ENCODE measurements around the gene OMP. TPM values are rescaled to one million over a fixed set of nuclear protein-coding genes. Genes with fewer than 3 reads are reported as not detected.

OMP gene
- total RNA-seq, 1 experiment from 2014 or later: not detected

- no peak for ATAC-seq
- no peaks in the 10 kb centered on the region for H3K9me3 Mint-ChIP-seq
- H3K27me3 Mint-ChIP-seq (ENCODE audit: low read depth): no peaks in the 10 kb centered on the region
- H3K27ac Mint-ChIP-seq: no peak overlapping the region
- TF ChIP-seq NR2C2 (CRISPR knock-in tag; IDR thresholded peaks at IDR 0.05) (no peak), ATF6 (CRISPR knock-in tag; IDR thresholded peaks at IDR 0.05) (no peak), FOXP1 (CRISPR knock-in tag; IDR thresholded peaks at IDR 0.05; ENCODE audit: borderline replicate concordance) (no peak), FOXJ3 (CRISPR knock-in tag; IDR thresholded peaks at IDR 0.05; ENCODE audit: borderline replicate concordance) (no peak), ZNF138 (CRISPR knock-in tag; conservative IDR thresholded peaks at IDR 0.05) (no peak), KAT7 (CRISPR knock-in tag; IDR thresholded peaks at IDR 0.05; ENCODE audit: borderline replicate concordance) (no peak), ZNF121 (CRISPR knock-in tag; IDR thresholded peaks at IDR 0.05) (no peak), JAZF1 (CRISPR knock-in tag; IDR thresholded peaks at IDR 0.05) (no peak), ZNF263 (CRISPR knock-in tag; IDR thresholded peaks at IDR 0.05; ENCODE audit: low read depth) (no peak), CREM (CRISPR knock-in tag; IDR thresholded peaks at IDR 0.05) (no peak), JUN (CRISPR knock-in tag; IDR thresholded peaks at IDR 0.05) (no peak), MAX (CRISPR knock-in tag; IDR thresholded peaks at IDR 0.05) (no peak), EMX1 (CRISPR knock-in tag; IDR thresholded peaks at IDR 0.05) (no peak), ELF4 (CRISPR knock-in tag; IDR thresholded peaks at IDR 0.05; ENCODE audit: low read depth) (no peak)
- TF ChIP-seq, protein P1, sequence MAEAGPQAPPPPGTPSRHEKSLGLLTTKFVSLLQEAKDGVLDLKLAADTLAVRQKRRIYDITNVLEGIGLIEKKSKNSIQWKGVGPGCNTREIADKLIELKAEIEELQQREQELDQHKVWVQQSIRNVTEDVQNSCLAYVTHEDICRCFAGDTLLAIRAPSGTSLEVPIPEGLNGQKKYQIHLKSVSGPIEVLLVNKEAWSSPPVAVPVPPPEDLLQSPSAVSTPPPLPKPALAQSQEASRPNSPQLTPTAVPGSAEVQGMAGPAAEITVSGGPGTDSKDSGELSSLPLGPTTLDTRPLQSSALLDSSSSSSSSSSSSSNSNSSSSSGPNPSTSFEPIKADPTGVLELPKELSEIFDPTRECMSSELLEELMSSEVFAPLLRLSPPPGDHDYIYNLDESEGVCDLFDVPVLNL (CRISPR knock-in tag; IDR thresholded peaks at IDR 0.05; ENCODE audit: borderline replicate concordance, low read depth): no peak
- TF ChIP-seq, protein P2, sequence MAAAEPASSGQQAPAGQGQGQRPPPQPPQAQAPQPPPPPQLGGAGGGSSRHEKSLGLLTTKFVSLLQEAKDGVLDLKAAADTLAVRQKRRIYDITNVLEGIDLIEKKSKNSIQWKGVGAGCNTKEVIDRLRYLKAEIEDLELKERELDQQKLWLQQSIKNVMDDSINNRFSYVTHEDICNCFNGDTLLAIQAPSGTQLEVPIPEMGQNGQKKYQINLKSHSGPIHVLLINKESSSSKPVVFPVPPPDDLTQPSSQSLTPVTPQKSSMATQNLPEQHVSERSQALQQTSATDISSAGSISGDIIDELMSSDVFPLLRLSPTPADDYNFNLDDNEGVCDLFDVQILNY (CRISPR knock-in tag; IDR thresholded peaks at IDR 0.05): no peak
- TF ChIP-seq, protein P3, sequence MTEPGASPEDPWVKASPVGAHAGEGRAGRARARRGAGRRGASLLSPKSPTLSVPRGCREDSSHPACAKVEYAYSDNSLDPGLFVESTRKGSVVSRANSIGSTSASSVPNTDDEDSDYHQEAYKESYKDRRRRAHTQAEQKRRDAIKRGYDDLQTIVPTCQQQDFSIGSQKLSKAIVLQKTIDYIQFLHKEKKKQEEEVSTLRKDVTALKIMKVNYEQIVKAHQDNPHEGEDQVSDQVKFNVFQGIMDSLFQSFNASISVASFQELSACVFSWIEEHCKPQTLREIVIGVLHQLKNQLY (CRISPR knock-in tag; IDR thresholded peaks at IDR 0.05): no peak
- TF ChIP-seq, protein P4, sequence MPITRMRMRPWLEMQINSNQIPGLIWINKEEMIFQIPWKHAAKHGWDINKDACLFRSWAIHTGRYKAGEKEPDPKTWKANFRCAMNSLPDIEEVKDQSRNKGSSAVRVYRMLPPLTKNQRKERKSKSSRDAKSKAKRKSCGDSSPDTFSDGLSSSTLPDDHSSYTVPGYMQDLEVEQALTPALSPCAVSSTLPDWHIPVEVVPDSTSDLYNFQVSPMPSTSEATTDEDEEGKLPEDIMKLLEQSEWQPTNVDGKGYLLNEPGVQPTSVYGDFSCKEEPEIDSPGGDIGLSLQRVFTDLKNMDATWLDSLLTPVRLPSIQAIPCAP (CRISPR knock-in tag; IDR thresholded peaks at IDR 0.05): no peak
- DNase-seq (ENCODE audit: low spot score): no peak
- ChIA-PET POLR2A (no interaction called here), CTCF (no interaction called here)
- H3K4me1 Mint-ChIP-seq: peaks cover 21% of the 10 kb centered on the region
- H3K36me3 Mint-ChIP-seq: peaks cover 3% of the 10 kb centered on the region; the same call in 1 of the 2 replicates
- no peak overlapping the region for H3K4me3 Mint-ChIP-seq
Observed at GRCh38 chr11:77125191-77125590, 22.6 kb downstream of the OMP start.

DNA sequence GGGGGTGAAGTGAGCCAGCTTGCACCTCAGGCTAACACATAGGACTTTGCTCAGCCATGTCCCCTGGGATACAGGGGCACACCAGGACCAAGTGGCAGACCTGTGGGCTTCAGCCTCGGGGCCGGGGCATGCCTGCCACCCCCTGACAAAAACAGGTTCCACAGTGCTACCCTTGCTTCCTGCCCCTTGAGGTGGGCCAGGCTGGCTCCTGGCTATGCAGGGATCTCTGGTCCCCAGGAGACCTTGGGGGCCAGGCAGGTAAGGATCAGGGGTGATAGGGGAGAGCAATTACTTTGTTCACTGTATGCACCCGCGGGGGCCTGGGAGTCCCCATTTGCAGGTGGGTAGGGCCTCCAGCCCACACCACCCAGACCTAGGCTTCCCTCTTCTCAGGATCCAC, 23.1 kb downstream of the OMP start:
- H3K4me3 Mint-ChIP-seq: no peak overlapping the region
- DNase-seq (ENCODE audit: low spot score): no peak
- H3K27me3 Mint-ChIP-seq (ENCODE audit: low read depth): no peaks in the 10 kb centered on the region
- no peak overlapping the region for H3K27ac Mint-ChIP-seq
- ChIA-PET POLR2A (no interaction called here), CTCF (interaction anchor here (2.5 to 6.7 kb wide), 4 partner anchors 12 to 78 kb away, joined by 12 to 121 read pairs (median 65); no protein-coding TSS in a partner anchor)
- H3K9me3 Mint-ChIP-seq: no peaks in the 10 kb centered on the region
- peaks cover 2% of the 10 kb centered on the region; the same call in 1 of the 2 replicates for H3K36me3 Mint-ChIP-seq
- no peak for ATAC-seq
- H3K4me1 Mint-ChIP-seq: peaks cover 21% of the 10 kb centered on the region
- TF ChIP-seq JUN (CRISPR knock-in tag; IDR thresholded peaks at IDR 0.05) (no peak), RELA (CRISPR knock-in tag; IDR thresholded peaks at IDR 0.05; ENCODE audit: borderline replicate concordance) (no peak), ZNF317 (CRISPR knock-in tag; IDR thresholded peaks at IDR 0.05; ENCODE audit: borderline replicate concordance, low read depth) (no peak), CBFB (CRISPR knock-in tag; IDR thresholded peaks at IDR 0.05; ENCODE audit: low read depth) (no peak), FOXJ3 (CRISPR knock-in tag; IDR thresholded peaks at IDR 0.05; ENCODE audit: borderline replicate concordance) (no peak), ESRRA (CRISPR knock-in tag; IDR thresholded peaks at IDR 0.05; ENCODE audit: borderline replicate concordance) (no peak), PRRX2 (CRISPR knock-in tag; IDR thresholded peaks at IDR 0.05) (no peak), EMX1 (CRISPR knock-in tag; IDR thresholded peaks at IDR 0.05) (no peak), OVOL2 (CRISPR knock-in tag; IDR thresholded peaks at IDR 0.05; ENCODE audit: borderline replicate concordance) (no peak), ZNF121 (CRISPR knock-in tag; IDR thresholded peaks at IDR 0.05) (no peak), JAZF1 (CRISPR knock-in tag; IDR thresholded peaks at IDR 0.05) (no peak), ZNF263 (CRISPR knock-in tag; IDR thresholded peaks at IDR 0.05; ENCODE audit: low read depth) (no peak), SOX15 (CRISPR knock-in tag; IDR thresholded peaks at IDR 0.05) (no peak)
- TF ChIP-seq, protein P3 (CRISPR knock-in tag; IDR thresholded peaks at IDR 0.05): no peak
- TF ChIP-seq, protein P1 (CRISPR knock-in tag; IDR thresholded peaks at IDR 0.05; ENCODE audit: borderline replicate concordance, low read depth): no peak
- TF ChIP-seq, protein P4 (CRISPR knock-in tag; IDR thresholded peaks at IDR 0.05): no peak
- TF ChIP-seq, protein P5, sequence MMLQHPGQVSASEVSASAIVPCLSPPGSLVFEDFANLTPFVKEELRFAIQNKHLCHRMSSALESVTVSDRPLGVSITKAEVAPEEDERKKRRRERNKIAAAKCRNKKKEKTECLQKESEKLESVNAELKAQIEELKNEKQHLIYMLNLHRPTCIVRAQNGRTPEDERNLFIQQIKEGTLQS (CRISPR knock-in tag; conservative IDR thresholded peaks at IDR 0.05): no peak
